Measurements from ENCODE around the gene RPL35A.
"Not testable (repeated sequence)": the region's sequence is repeated elsewhere in the genome, so short reads cannot be mapped to it uniquely, and the experiment has no call there.

Gene RPL35A

GRCh38 chr3:197961582-197961945 lies 11.6 kb downstream of the RPL35A start:
- peaks cover 27% of the 10 kb centered on the region for H3K4me1 ChIP-seq (ENCODE audit: control insufficient read depth, insufficient read depth, low read length, unreplicated experiment)
- H3K27me3 ChIP-seq (ENCODE audit: insufficient read depth, low read length) = no peaks in the 10 kb centered on the region
- no peaks in the 10 kb centered on the region; the same call in 1 of the 2 replicates for H3K36me3 ChIP-seq (ENCODE audit: insufficient read depth, low read length)
- H3K27ac ChIP-seq (ENCODE audit: low read depth, low read length) = no peak overlapping the region
- no peak overlapping the region for H2AFZ ChIP-seq (ENCODE audit: low read length, unreplicated experiment)
- H3K4me3 ChIP-seq (ENCODE audit: low read depth, low read length) = peak overlapping the region; percentile 82
- H3K79me2 ChIP-seq (ENCODE audit: control insufficient read depth, insufficient read depth, low read length, unreplicated experiment) = peaks cover 9% of the 10 kb centered on the region

DNA sequence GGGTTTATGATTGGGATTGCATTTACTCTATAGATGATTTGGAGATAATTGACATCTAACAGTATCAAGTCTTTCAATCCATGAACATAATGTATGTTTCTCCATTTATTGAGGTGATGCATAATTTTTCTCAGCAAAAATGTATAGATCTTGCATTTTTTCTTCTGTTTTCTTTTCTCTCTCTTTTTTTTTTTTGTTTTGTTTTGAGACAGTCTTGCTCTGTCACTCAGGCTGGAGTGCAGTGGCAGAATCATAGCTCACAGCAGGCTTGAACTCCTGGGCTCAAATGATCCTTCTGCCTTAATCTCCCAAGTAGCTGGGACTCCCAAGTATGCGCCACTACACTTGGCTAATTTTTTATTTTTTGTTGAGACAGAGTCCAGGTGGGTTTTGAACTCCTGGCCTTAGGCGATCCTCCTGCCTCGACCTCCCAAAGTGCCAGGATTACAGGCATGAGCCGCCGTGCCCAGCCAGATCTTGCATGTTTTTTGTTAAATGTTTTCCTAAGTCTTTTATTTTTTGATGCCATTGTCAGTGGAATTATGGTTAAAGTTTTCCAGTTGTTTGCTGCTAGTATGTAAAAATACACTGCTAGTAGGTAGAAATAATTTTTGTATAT lies 13.1 kb downstream of the RPL35A start:
- H3K36me3 ChIP-seq (ENCODE audit: insufficient read depth, low read length) = no peaks in the 10 kb centered on the region; the same call in 1 of the 2 replicates

GRCh38 chr3:197967337-197967989 lies 17.5 kb downstream of the RPL35A start:
- not testable (repeated sequence) for H2AFZ ChIP-seq (ENCODE audit: low read length, unreplicated experiment); H3K79me2 ChIP-seq (ENCODE audit: control insufficient read depth, insufficient read depth, low read length, unreplicated experiment); H3K36me3 ChIP-seq (ENCODE audit: insufficient read depth, low read length); H3K27me3 ChIP-seq (ENCODE audit: insufficient read depth, low read length); H3K4me1 ChIP-seq (ENCODE audit: control insufficient read depth, insufficient read depth, low read length, unreplicated experiment); H3K4me3 ChIP-seq (ENCODE audit: low read depth, low read length); H3K27ac ChIP-seq (ENCODE audit: low read depth, low read length)

More for the DNA sequence above, 13.1 kb downstream of the RPL35A start:
- Histone ChIP-seq H3K27me3 (ENCODE audit: insufficient read depth, low read length) (no peaks in the 10 kb centered on the region), H2AFZ (ENCODE audit: low read length, unreplicated experiment) (no peak overlapping the region), H3K27ac (ENCODE audit: low read depth, low read length) (no peak overlapping the region), H3K79me2 (ENCODE audit: control insufficient read depth, insufficient read depth, low read length, unreplicated experiment) (peaks cover 9% of the 10 kb centered on the region), H3K4me1 (ENCODE audit: control insufficient read depth, insufficient read depth, low read length, unreplicated experiment) (peaks cover 13% of the 10 kb centered on the region), H3K4me3 (ENCODE audit: low read depth, low read length) (no peak overlapping the region)

DNA sequence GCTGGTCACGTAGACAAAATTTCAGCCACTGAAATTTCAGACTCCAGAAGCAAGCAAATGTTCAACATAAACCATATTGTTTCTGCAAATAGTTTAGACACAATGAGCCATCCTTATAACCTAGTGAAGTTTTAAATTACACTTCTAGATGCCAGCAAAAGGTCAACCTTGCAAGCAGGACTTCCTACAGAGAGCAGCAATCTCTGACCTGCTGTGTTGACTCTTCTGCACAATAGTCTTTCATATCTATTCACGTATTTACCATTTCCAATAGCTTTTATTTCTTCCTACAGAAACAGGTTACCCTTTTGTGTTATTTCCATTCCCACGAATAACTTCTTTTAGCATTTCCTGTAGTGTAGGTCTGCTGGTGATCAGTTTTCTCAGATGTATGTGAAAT lies 20.6 kb downstream of the RPL35A start:
- H3K27me3 ChIP-seq (ENCODE audit: insufficient read depth, low read length) = no peaks in the 10 kb centered on the region
- H2AFZ ChIP-seq (ENCODE audit: low read length, unreplicated experiment) = no peak overlapping the region
- no peak overlapping the region for H3K27ac ChIP-seq (ENCODE audit: low read depth, low read length)
- H3K79me2 ChIP-seq (ENCODE audit: control insufficient read depth, insufficient read depth, low read length, unreplicated experiment) = no peaks in the 10 kb centered on the region
- H3K4me3 ChIP-seq (ENCODE audit: low read depth, low read length) = no peak overlapping the region
- H3K4me1 ChIP-seq (ENCODE audit: control insufficient read depth, insufficient read depth, low read length, unreplicated experiment) = no peaks in the 10 kb centered on the region
- peaks cover 9% of the 10 kb centered on the region for H3K36me3 ChIP-seq (ENCODE audit: insufficient read depth, low read length)

DNA sequence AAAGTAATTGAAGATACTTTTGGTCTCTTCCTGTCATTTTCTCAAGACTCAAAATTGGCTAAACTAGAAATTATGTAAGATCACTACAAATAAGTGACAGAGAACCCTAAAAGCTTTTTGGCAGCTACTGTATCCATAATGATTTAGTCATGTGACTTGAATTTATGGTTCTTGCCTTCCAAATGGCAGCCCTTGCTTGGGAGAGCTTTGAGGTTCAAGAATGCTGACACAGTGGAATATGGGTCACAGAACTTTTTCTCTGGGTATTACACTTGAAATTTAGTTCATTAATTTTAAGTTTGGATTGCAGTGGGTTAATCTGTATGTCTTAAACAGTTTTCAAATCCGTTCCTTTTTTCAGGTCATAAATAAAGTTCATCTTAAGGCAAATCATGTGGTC lies 24.0 kb downstream of the RPL35A start:
- no peak overlapping the region for H3K27ac ChIP-seq (ENCODE audit: low read depth, low read length)
- no peaks in the 10 kb centered on the region for H3K4me1 ChIP-seq (ENCODE audit: control insufficient read depth, insufficient read depth, low read length, unreplicated experiment)
- H3K4me3 ChIP-seq (ENCODE audit: low read depth, low read length) = no peak overlapping the region
- H3K79me2 ChIP-seq (ENCODE audit: control insufficient read depth, insufficient read depth, low read length, unreplicated experiment) = no peaks in the 10 kb centered on the region
- H2AFZ ChIP-seq (ENCODE audit: low read length, unreplicated experiment) = no peak overlapping the region
- no peaks in the 10 kb centered on the region for H3K27me3 ChIP-seq (ENCODE audit: insufficient read depth, low read length)
- H3K36me3 ChIP-seq (ENCODE audit: insufficient read depth, low read length) = peaks cover 20% of the 10 kb centered on the region; the same call in 1 of the 2 replicates

DNA sequence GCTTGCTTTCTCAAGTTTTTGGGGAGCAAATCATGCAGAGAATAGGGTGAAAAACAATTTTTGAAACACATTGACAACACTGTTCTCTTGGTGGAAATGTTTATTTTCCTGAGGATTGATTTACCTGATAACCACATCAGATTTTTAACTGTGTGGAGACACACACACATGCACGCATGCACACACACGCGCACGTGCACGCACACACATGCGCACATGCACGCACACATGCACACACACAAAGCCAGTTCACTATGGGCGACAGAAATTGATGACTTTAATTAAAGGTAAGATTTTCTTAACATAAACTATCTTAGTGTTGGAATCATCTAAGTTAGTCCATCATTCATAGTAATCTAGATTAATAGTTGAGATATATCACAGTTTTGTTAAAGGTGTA lies 25.3 kb downstream of the RPL35A start:
- no peaks in the 10 kb centered on the region for H3K4me1 ChIP-seq (ENCODE audit: control insufficient read depth, insufficient read depth, low read length, unreplicated experiment)
- no peak overlapping the region for H3K27ac ChIP-seq (ENCODE audit: low read depth, low read length)
- no peaks in the 10 kb centered on the region for H3K79me2 ChIP-seq (ENCODE audit: control insufficient read depth, insufficient read depth, low read length, unreplicated experiment)
- H3K4me3 ChIP-seq (ENCODE audit: low read depth, low read length) = no peak overlapping the region
- peaks cover 20% of the 10 kb centered on the region; the same call in 1 of the 2 replicates for H3K36me3 ChIP-seq (ENCODE audit: insufficient read depth, low read length)
- H3K27me3 ChIP-seq (ENCODE audit: insufficient read depth, low read length) = no peaks in the 10 kb centered on the region
- no peak overlapping the region for H2AFZ ChIP-seq (ENCODE audit: low read length, unreplicated experiment)

DNA sequence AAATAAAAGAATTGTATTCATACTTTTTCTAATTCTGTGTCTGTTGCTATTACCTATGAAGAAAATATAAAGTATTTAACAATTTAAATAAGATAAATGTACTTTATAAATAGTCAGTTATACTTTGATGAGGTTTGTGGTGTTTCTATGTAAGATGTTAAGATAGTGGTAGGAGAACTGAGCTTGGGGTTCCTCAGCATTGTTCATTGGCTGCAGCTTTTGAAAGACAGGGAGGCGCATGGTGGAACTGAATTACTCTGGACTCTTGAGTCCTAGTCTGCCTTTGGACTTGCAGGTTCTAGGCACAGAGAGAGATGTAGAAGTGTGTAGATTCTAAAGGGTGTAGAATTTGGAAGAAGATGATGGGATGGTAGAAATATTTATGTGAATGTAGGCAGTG lies 33.1 kb downstream of the RPL35A start:
- no peak overlapping the region for H2AFZ ChIP-seq (ENCODE audit: low read length, unreplicated experiment)
- H3K79me2 ChIP-seq (ENCODE audit: control insufficient read depth, insufficient read depth, low read length, unreplicated experiment) = no peaks in the 10 kb centered on the region
- no peak overlapping the region for H3K4me3 ChIP-seq (ENCODE audit: low read depth, low read length)
- H3K4me1 ChIP-seq (ENCODE audit: control insufficient read depth, insufficient read depth, low read length, unreplicated experiment) = no peaks in the 10 kb centered on the region
- H3K27me3 ChIP-seq (ENCODE audit: insufficient read depth, low read length) = no peaks in the 10 kb centered on the region
- H3K27ac ChIP-seq (ENCODE audit: low read depth, low read length) = no peak overlapping the region
- H3K36me3 ChIP-seq (ENCODE audit: insufficient read depth, low read length) = no peaks in the 10 kb centered on the region

DNA sequence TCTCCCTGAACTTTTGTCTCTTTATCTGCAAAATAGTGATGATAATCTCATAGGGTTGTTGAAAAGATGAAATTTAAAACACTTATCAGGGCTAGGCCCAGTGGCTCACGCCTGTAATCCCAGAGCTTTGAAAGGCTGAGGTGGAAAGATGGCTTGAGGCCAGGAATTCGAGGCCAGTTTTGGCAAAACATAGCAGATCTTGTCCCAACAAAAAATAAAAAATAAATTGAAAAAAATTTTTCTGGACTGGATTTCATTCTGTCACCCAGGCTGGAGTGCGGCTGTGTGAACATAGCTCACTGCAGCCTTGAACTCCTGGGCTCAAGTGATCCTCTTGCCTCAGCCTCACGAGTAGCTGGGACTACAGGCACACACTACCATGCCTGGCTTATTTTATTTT lies 39.7 kb downstream of the RPL35A start:
- Histone ChIP-seq H3K4me3 (ENCODE audit: low read depth, low read length) (no peak overlapping the region), H3K4me1 (ENCODE audit: control insufficient read depth, insufficient read depth, low read length, unreplicated experiment) (no peaks in the 10 kb centered on the region), H3K27ac (ENCODE audit: low read depth, low read length) (no peak overlapping the region), H3K27me3 (ENCODE audit: insufficient read depth, low read length) (no peaks in the 10 kb centered on the region), H2AFZ (ENCODE audit: low read length, unreplicated experiment) (no peak overlapping the region), H3K79me2 (ENCODE audit: control insufficient read depth, insufficient read depth, low read length, unreplicated experiment) (no peaks in the 10 kb centered on the region), H3K36me3 (ENCODE audit: insufficient read depth, low read length) (no peaks in the 10 kb centered on the region)

DNA sequence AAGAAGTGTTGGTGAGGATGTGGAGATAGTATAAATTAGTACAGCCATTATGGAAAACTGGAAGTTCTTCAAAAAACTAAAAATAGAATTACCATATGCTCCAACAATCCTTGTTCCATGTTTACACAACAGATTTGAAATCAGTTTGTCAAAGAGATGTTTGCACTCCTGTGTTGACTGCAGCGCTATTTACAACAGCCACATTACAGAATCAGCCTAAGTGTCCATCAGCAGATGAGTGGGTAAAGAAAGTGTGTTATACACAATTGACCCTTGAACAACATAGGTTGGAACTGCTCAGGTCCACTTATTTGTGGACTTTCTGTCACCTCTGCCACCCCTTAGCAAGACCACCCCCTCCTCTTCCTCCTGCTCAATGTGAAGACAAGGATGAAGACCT lies 44.7 kb downstream of the RPL35A start:
- Histone ChIP-seq H3K27me3 (ENCODE audit: insufficient read depth, low read length) (no peaks in the 10 kb centered on the region), H3K4me3 (ENCODE audit: low read depth, low read length) (no peak overlapping the region), H2AFZ (ENCODE audit: low read length, unreplicated experiment) (no peak overlapping the region), H3K79me2 (ENCODE audit: control insufficient read depth, insufficient read depth, low read length, unreplicated experiment) (no peaks in the 10 kb centered on the region), H3K27ac (ENCODE audit: low read depth, low read length) (no peak overlapping the region), H3K36me3 (ENCODE audit: insufficient read depth, low read length) (no peaks in the 10 kb centered on the region), H3K4me1 (ENCODE audit: control insufficient read depth, insufficient read depth, low read length, unreplicated experiment) (no peaks in the 10 kb centered on the region)

- H3K79me2 ChIP-seq (ENCODE audit: control insufficient read depth, insufficient read depth, low read length, unreplicated experiment) = no peaks in the 10 kb centered on the region
- H3K4me3 ChIP-seq (ENCODE audit: low read depth, low read length) = no peak overlapping the region
- no peak overlapping the region for H3K27ac ChIP-seq (ENCODE audit: low read depth, low read length)
- H3K36me3 ChIP-seq (ENCODE audit: insufficient read depth, low read length) = no peaks in the 10 kb centered on the region
- no peak overlapping the region for H2AFZ ChIP-seq (ENCODE audit: low read length, unreplicated experiment)
- no peaks in the 10 kb centered on the region for H3K27me3 ChIP-seq (ENCODE audit: insufficient read depth, low read length)
- H3K4me1 ChIP-seq (ENCODE audit: control insufficient read depth, insufficient read depth, low read length, unreplicated experiment) = no peaks in the 10 kb centered on the region
Observed at GRCh38 chr3:197996855-197997254, 46.9 kb downstream of the RPL35A start.

GRCh38 chr3:197997936-197998335 lies 47.9 kb downstream of the RPL35A start:
- no peak overlapping the region for H3K4me3 ChIP-seq (ENCODE audit: low read depth, low read length)
- H2AFZ ChIP-seq (ENCODE audit: low read length, unreplicated experiment) = no peak overlapping the region
- no peaks in the 10 kb centered on the region for H3K36me3 ChIP-seq (ENCODE audit: insufficient read depth, low read length)
- no peak overlapping the region for H3K27ac ChIP-seq (ENCODE audit: low read depth, low read length)
- no peaks in the 10 kb centered on the region for H3K4me1 ChIP-seq (ENCODE audit: control insufficient read depth, insufficient read depth, low read length, unreplicated experiment)
- H3K27me3 ChIP-seq (ENCODE audit: insufficient read depth, low read length) = no peaks in the 10 kb centered on the region
- no peaks in the 10 kb centered on the region for H3K79me2 ChIP-seq (ENCODE audit: control insufficient read depth, insufficient read depth, low read length, unreplicated experiment)

Measured in ACC112 (cell line).